ENCODE results near the gene DNLZ. TPM values are rescaled to one million over a fixed set of nuclear protein-coding genes. Genes with fewer than 3 reads are reported as not detected.

The DNLZ gene
- total and polyA plus RNA-seq, 2 donors (not counting 1 experiment from before 2014, with no cell fraction given) = 23.0 to 42.0 TPM

GRCh38 chr9:136318111-136318775 lies 45.3 kb downstream of the DNLZ start:
- 7% methylated on average over 21 of the region's 21 CpGs for WGBS (ENCODE audit: insufficient coverage)
- peak overlapping the region; percentile 46 for H3K4me2 ChIP-seq (replicated peaks; ENCODE audit: low read depth, low read length, poor library complexity, severe bottlenecking)
- DNase-seq (no peak), ATAC-seq (ENCODE audit: low read depth) (peak; percentile 57)
- Mint-ChIP-seq H3K9me3 (ENCODE audit: insufficient read depth) (peaks cover 3% of the 10 kb centered on the region), H3K27me3 (peaks cover 12% of the 10 kb centered on the region), H3K4me3 (no peak overlapping the region), H3K27ac (no peak overlapping the region), H3K4me1 (peaks cover 16% of the 10 kb centered on the region)
- intact Hi-C loops (cut with micrococcal nuclease) = no loop called here
- no peaks in the 10 kb centered on the region for H3K36me3 ChIP-seq (replicated peaks in 1 of 2; ENCODE audit: control extremely low read depth in 1 of 2, control insufficient read depth in 1 of 2, extremely low read depth in 1 of 2, insufficient read depth in 2 of 2, low read length in 1 of 2)
- H3K4me1 ChIP-seq (ENCODE audit: control insufficient read depth in 2 of 2, insufficient read depth in 2 of 2, low read length in 2 of 2) = peaks cover 14 to 20% of the 10 kb centered on the region in 2 donors
- H3K27ac ChIP-seq (ENCODE audit: low read length in 2 of 2) = no peak overlapping the region
- no peak overlapping the region for H3K4me3 ChIP-seq (ENCODE audit: control extremely low read depth in 1 of 5, extremely low read depth in 1 of 5, insufficient read depth in 1 of 5, low read depth in 2 of 5, low read length in 4 of 5)
- peaks cover 0 to 6% (median 0%) of the 10 kb centered on the region in 4 experiments for H3K27me3 ChIP-seq (replicated peaks in 1 of 4; ENCODE audit: control extremely low read depth in 1 of 4, control insufficient read depth in 3 of 4, insufficient read depth in 4 of 4, low read length in 3 of 4)
- H4K20me1 ChIP-seq (ENCODE audit: control insufficient read depth, insufficient read depth, low read length, poor library complexity, severe bottlenecking) = no peaks in the 10 kb centered on the region
- ChIA-PET CTCF (no interaction called here), POLR2A (no interaction called here)
- no peak overlapping the region for H2AFZ ChIP-seq (ENCODE audit: insufficient read depth, low read depth, low read length, poor library complexity, severe bottlenecking)
- peaks cover 0 to 27% (median 10%) of the 10 kb centered on the region in 3 donors for H3K9me3 ChIP-seq (ENCODE audit: control extremely low read depth in 1 of 3, control insufficient read depth in 2 of 3, insufficient read depth in 1 of 3, low read length in 2 of 3)
- TF ChIP-seq EZH2 (IDR thresholded peaks at IDR 0.05; ENCODE audit: borderline replicate concordance, insufficient read depth, low read depth, low read length, poor library complexity, severe bottlenecking) (no peak), CTCF (IDR thresholded peaks at IDR 0.05) (no peak)
- no peak overlapping the region for H3K9ac ChIP-seq (ENCODE audit: low read length)
- H3K79me2 ChIP-seq (ENCODE audit: control insufficient read depth, insufficient read depth, low read length) = no peaks in the 10 kb centered on the region

- no peaks in the 10 kb centered on the region for H3K36me3 ChIP-seq (replicated peaks in 1 of 2; ENCODE audit: control extremely low read depth in 1 of 2, control insufficient read depth in 1 of 2, extremely low read depth in 1 of 2, insufficient read depth in 2 of 2, low read length in 1 of 2)
- POLR2A ChIA-PET = no interaction called here
- WGBS (ENCODE audit: insufficient coverage) = 10% methylated on average over 16 of the region's 16 CpGs
- H3K4me3 ChIP-seq (ENCODE audit: control extremely low read depth in 1 of 5, extremely low read depth in 1 of 5, insufficient read depth in 1 of 5, low read depth in 2 of 5, low read length in 4 of 5) = no peak overlapping the region
- Mint-ChIP-seq H3K4me1 (peaks cover 16% of the 10 kb centered on the region), H3K27me3 (peaks cover 12% of the 10 kb centered on the region), H3K4me3 (no peak overlapping the region), H3K27ac (no peak overlapping the region), H3K9me3 (ENCODE audit: insufficient read depth) (peaks cover 3% of the 10 kb centered on the region)
- no peaks in the 10 kb centered on the region for H4K20me1 ChIP-seq (ENCODE audit: control insufficient read depth, insufficient read depth, low read length, poor library complexity, severe bottlenecking)
- peaks cover 0 to 6% (median 0%) of the 10 kb centered on the region in 4 experiments for H3K27me3 ChIP-seq (replicated peaks in 1 of 4; ENCODE audit: control extremely low read depth in 1 of 4, control insufficient read depth in 3 of 4, insufficient read depth in 4 of 4, low read length in 3 of 4)
- H3K27ac ChIP-seq (ENCODE audit: low read length in 2 of 2) = no peak overlapping the region
- ATAC-seq (ENCODE audit: low read depth) (no peak), DNase-seq (no peak)
- peaks cover 0 to 27% (median 10%) of the 10 kb centered on the region in 3 donors for H3K9me3 ChIP-seq (ENCODE audit: control extremely low read depth in 1 of 3, control insufficient read depth in 2 of 3, insufficient read depth in 1 of 3, low read length in 2 of 3)
- peaks cover 14 to 18% of the 10 kb centered on the region in 2 donors for H3K4me1 ChIP-seq (ENCODE audit: control insufficient read depth in 2 of 2, insufficient read depth in 2 of 2, low read length in 2 of 2)
- intact Hi-C loops (cut with micrococcal nuclease) = no loop called here
- TF ChIP-seq EZH2 (IDR thresholded peaks at IDR 0.05; ENCODE audit: borderline replicate concordance, insufficient read depth, low read depth, low read length, poor library complexity, severe bottlenecking) (no peak), CTCF (IDR thresholded peaks at IDR 0.05) (no peak)
- H2AFZ ChIP-seq (ENCODE audit: insufficient read depth, low read depth, low read length, poor library complexity, severe bottlenecking) = no peak overlapping the region
- no peaks in the 10 kb centered on the region for H3K79me2 ChIP-seq (ENCODE audit: control insufficient read depth, insufficient read depth, low read length)
- H3K9ac ChIP-seq (ENCODE audit: low read length) = no peak overlapping the region
- CTCF ChIA-PET = no interaction called here
- H3K4me2 ChIP-seq (replicated peaks; ENCODE audit: low read depth, low read length, poor library complexity, severe bottlenecking) = peak overlapping the region; percentile 25
Measured at GRCh38 chr9:136317695-136318094, 45.8 kb downstream of the DNLZ start.
